Stimulated activated CD8-positive, alpha-beta memory T cell treated with anti-CD3 and anti-CD28 coated beads, Interleukin-7, amount 100 ng/mL, for 1 hour (primary cell): ENCODE data around the gene GPR45.

Source experiments
- DNase-seq, 2 donors: peaks; one replicate each; pipeline ENCODE4 v3.0.0-alpha.2; 2020; ENCODE audit warnings: low read depth in 2 of 2

The GPR45 gene

DNA sequence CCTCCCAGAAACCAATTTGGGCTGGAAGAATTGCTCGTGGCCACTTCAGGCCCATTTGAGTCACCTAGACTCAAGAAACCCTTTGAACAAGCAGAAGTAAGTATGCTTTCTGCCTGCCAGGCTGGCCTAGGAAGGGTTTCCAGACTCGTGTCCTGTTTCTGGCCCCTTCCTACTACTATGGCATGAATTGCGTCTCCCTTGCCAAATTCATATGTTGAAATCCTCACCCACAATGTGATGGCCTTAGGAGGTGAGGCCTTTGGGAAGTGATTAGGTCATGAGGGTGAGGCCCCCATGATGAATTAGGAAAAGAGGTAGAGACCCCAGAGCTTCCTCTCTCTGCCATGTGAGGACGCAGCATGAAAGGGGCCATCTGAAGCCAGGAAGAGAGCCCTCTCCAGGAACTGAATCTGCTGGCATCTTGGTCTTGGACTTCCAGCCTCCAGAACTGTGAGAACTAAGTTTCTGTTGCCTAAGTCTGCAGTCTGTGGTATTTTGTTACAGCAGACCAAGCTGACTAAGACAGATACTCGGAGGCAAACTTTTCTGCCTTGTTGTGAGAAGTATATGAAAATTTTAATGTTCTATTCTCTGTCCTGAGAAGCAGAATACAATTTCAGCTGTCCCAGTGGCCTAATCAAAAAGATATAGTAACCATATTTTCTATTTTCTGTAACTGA lies 13.1 kb downstream of the GPR45 start:
- DNase-seq: no peak

- DNase-seq: no peak
Measured at GRCh38 chr2:105255979-105256378, 14.4 kb downstream of the GPR45 start.

DNA sequence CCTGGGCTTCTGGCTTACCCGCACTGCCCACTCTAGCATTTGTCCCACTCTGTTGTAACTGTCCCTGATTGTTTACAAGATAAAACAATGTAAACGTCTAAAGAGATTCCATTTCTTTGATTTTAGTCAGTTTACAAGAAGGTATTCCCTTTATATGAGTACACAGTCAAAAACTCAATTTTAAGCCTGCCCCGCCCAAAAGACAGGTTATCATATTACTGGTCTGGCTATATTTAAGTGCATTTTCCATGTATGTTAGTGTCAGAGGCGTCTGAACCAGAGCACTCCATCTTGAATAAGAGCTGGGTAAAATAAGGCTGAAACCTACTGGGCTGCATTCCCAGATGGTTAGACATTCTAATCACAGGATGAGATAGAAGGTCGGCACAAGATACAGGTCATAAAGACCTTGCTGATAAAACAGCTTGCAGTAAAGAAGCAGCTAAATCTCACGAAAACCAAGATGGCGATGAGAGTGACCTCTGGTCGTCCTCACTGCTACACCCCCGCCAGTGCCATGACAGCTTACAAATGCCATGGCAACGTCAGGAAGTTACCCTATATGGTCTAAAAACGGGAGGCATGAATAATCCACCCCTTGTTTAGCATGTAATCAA lies 15.0 kb downstream of the GPR45 start:
- DNase-seq: no peak

DNA sequence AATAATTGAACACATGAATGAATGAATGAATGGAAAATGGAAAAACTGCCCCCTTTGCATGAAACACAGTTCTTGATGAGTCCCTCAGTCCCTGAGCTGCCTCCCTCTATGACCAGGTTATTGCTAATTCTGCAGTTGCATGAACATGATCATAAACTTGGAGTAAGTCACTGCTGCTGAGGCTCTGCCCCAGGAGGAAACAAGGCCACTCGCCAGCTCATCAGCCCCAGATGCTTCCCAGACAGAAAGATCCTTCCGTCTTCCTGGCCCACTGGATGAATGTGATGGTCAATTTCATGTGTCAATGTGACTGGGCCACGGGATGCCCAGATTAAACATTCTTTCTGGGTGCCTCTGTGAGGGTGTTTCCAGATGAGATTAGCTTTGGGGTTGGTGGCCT lies 16.4 kb downstream of the GPR45 start:
- no peak for DNase-seq

- DNase-seq: no peak
Measured at GRCh38 chr2:105258835-105259350, 17.4 kb downstream of the GPR45 start.

GRCh38 chr2:105261061-105261460 lies 19.5 kb downstream of the GPR45 start:
- DNase-seq: no peak

GRCh38 chr2:105262651-105263091 lies 21.1 kb downstream of the GPR45 start:
- no peak for DNase-seq

- no peak for DNase-seq
Measured at GRCh38 chr2:105269426-105269825, 27.9 kb downstream of the GPR45 start.

DNA sequence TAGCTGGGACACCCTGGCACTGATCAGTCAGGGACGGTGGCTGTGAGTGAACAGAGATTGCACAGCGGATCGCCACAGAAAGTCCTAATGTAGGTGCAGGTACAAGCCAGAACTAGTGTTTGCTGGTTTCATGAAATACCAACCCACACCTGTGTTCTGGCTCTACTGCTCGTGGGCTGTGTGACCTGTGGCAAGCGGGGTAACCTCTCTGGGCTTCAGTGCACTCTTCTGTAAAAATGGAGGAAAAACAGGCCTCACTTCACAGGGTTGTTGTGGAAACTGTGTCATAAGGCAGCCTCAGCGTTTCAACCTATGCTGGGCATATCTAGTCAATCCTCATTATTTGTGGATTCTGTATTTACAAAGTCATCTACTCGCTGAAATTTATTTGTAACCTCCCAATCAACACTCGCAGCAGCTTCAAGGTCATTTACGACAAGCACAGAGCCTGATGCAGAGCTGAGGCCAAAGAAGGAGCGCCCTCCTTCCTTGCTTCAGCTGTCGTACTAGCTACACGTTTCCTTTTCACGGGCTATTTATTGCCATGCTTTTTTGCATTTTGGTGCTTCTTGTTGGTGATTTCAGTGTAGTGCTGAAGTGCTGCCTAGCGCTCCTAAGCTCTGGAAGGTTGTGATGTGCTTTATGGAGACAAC lies 30.0 kb downstream of the GPR45 start:
- DNase-seq: no peak

GRCh38 chr2:105272176-105272575 lies 30.6 kb downstream of the GPR45 start:
- DNase-seq: no peak

DNA sequence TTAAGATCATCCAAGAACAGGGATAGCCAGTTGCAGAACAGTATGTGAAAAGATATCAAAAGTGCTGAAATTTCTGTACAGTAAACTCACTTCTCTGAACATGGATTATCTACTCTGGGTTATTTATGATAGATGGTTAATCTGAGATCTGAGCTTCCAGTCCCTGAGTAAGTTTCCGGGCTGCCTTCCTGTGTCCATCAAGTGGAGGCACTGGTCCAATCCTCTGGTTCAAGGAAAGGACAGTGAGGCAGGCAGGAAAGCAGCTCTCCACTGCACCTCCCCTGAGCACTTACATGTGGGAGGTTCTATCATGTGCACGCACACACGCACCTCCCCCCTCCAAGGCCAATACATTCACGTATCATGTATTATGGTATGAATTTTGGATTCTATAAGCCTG lies 32.5 kb downstream of the GPR45 start:
- DNase-seq: no peak

DNA sequence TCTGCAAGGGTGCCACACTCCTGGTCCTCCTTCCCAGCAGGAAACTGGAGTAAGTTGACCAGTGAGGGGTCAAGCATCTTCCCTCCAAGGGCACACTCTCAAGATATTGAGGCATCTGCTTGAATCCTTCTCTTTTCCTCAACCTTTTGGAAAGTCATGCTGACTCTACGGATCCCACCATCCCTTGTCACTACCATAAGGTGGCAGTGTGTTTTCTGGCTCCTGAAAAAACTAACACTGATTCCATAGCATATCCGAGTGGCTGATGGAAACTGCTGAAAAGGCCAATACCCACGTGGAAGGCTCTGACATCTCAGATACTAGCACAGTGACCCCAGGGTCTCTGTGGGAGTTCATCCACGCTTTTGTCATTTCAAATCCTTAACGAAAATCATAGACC lies 37.1 kb downstream of the GPR45 start:
- no peak for DNase-seq

- DNase-seq: no peak
Measured at GRCh38 chr2:105279126-105279525, 37.6 kb downstream of the GPR45 start.

- DNase-seq: no peak
Measured at GRCh38 chr2:105280281-105280680, 38.7 kb downstream of the GPR45 start.

DNA sequence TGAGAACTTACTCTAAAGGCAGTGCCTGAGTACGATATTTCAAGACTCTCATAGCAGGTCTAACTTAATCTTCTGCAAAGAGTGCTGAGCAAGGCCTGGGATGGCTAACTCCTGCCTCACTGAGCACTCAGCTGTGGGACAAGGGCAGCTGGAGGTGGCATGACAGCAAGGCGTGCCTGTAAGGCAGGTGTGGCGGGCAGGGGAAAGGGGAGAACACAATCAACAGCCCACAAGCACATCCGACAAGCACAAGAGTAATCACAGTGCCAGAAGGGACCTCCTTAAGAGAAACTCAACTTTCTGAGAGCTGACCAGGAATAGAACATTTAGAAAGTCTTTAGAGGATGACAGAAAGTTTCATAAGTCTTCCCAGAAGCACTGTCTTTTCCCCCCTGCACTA lies 42.0 kb downstream of the GPR45 start:
- no peak for DNase-seq

DNA sequence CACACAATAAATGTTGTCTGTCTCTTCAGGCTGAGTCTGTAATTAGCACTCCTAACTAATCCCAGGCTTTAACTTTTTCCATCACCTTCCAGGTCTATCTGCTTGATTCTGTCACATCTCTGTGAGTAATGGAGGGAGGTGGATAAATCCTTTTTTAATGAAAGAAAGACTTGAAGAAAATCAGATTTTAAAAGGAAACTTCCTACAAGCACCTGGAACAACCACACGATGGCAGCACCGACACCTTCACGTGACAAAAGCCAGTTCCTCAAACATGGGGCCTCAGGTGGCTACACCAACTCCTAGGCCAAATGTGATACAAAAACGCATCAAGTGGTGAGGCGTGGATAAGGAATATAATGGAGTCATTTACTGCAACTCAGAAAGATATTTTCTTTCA lies 46.1 kb downstream of the GPR45 start:
- no peak for DNase-seq

DNA sequence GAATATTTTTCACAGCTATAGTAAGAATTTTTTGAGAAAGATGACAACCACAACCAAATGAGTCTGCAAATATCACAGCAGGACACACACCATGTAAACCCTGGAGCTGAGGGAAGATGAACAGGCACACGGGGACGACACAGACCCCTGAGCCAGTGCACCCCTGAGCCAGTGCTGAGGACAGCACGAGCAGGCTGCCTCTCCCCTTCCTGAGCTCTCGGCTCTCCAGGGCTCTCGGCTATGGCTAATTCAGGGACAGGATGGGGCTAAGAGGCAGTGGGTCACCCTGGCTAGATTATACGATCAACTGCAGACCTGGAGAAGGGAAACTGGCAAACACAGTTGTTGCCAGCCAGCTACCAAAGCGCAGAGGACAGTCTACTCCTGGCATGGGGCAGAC lies 46.6 kb downstream of the GPR45 start:
- no peak for DNase-seq

DNA sequence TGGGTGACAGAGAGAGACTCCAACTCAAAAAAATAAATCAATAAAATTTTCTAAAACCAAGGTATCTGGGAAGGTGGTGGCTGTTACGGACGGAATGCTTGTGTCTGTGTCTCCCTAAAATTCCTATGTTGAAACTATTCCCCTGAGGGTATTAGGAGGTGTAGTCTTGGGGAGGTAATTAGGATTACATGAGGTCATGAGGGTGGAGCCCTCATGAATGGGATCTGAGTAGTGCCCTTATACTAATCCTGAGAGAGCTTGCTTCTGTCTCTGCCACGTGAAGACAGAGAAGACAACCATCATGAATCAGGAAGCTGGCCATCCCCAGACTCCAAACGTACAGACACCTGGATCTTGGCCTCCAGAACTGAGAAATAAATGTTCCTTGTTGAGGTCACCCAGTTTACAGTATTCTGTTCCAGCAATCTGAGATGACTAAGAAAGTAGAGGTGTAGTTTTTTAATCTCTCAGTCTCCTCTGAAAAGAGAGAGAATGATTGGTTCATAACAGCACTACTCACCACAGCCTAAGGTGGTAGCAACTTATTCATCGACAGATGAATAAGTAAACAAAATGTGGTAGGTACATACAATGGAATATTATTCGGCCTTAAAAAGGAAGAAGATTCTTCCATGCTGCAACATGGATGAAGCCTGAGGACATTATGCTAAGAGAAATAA lies 49.6 kb downstream of the GPR45 start:
- DNase-seq: no peak

GRCh38 chr2:105291981-105292380 lies 50.4 kb downstream of the GPR45 start:
- no peak for DNase-seq
